ENCODE measurements around the gene ATP2B2.

Gene ATP2B2

DNA sequence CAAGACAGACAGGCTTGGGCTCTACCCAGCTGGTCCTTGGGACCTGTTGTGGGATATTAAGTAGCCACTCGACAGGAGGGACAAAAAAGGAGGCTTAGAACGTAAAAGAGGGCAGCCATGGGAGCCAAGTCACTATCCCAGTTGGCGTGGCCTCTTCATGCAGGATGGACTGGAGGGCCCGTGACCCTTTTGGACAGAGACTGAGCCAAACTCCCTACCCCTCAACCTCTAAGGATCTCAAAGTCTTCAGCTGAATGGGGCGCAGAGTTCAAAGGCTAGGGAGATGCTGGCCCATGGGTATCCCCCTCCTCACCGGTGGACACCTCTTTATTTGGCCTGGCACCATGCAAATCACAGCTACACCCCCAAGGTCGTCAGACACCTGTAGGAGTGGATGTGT, 126.6 kb downstream of the ATP2B2 start:
- no peak for DNase-seq

- no peak for DNase-seq
These were observed 127.1 kb downstream of the ATP2B2 start for GRCh38 chr3:10378246-10378645.

GRCh38 chr3:10377148-10377725, 128.1 kb downstream of the ATP2B2 start:
- no peak for DNase-seq

DNA sequence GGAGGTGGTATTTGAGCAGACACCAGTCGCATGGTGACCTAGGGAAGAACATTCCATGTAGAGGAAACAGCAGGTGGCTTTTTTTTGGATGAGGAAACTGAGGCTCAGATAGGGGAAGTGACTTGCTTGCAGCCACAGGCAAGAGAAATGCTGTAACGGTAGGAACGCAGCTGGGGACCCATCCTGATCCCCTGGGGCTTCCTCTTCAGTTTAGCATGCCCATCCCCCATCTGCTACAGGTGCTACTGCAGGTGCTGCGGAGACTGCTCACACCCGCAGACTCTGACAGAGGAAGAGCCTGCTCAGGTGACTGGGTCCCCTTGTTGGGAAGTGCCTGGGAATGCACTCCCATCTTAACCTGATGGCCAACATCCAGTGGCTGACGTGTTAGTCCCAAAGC, 129.0 kb downstream of the ATP2B2 start:
- no peak for DNase-seq

DNA sequence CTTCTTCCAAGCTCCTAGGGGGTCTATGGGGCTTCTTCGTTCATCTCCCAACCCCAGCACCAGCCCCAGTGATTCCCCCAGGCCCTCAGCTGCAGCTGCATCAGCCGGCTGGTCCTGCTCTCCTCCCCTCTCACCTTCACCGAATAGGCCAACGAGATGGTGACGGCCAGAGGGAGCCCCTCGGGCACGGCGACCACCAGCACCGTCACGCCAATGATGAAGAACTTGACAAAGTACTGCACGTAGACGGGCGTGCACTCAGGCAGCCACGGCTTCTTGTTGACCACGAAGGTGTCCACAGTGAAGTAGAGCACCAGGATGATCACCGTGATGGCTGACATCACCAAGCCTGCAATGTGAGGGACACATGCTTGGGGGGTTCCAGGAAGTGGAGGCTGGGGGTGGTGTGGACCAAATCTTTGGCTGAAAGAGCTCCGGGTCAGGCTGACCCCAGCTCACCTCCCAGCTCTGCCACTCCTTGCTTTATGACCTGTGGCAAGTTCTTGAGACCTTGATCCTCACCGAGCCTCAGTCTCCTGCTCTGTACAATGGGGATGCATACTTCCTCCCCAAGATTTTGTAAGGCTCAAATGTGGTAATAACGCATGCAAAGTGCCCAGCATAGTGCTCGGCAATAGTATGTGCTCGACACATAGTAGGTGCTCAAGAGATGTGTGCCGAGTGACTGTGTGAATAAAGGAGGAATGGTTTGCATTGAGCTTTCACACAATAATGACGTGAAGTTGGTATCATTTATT, 129.9 kb downstream of the ATP2B2 start:
- no peak for DNase-seq

DNA sequence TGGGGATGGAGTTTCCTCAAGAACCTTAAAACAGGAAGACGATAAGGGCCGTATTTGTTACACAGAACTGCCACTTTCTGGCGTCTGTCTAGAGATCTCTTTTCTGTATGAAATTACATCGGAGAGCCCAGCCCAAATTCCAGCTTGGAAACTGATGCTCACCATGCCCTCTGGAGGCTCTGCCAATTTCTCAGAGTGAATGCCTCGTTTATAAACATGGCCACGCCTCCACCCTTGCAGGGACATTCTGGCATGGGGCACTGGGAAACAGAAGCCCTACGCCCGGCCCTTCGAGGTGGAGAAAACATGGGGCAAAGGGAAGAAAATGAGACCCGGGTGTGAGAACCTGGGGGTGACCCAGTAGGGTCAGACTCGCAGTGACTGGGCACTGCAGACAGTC, 131.1 kb downstream of the ATP2B2 start:
- DNase-seq: no peak

DNA sequence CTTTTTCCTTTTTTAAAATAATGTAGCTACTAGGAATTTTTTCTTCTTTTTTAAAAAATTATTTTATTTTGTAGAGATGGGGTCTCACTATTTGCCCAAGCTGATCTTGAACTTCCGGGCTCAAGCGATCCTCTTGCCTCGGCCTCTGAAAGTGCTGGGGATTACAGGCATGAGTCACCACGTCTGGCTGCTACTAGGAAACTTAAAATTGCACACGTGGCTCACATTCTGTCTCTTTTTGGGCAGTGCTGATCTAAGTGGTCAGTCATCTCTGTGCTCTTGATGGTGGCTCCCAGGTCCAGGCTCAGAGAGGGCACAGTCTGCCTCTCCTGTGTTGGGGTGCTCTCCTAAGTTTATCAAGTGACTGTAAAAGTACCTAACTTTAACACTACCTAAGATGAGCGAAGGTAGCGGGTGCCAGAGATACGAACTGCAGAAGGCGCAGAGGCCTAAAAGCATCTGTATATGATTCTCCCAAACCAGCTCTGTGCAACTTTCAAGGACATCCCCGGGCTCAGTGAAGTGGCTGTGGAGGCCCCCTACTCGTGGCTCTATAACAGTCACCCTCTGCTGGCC, 131.6 kb downstream of the ATP2B2 start:
- no peak for DNase-seq

GRCh38 chr3:10371789-10372188, 133.6 kb downstream of the ATP2B2 start:
- no peak for DNase-seq

DNA sequence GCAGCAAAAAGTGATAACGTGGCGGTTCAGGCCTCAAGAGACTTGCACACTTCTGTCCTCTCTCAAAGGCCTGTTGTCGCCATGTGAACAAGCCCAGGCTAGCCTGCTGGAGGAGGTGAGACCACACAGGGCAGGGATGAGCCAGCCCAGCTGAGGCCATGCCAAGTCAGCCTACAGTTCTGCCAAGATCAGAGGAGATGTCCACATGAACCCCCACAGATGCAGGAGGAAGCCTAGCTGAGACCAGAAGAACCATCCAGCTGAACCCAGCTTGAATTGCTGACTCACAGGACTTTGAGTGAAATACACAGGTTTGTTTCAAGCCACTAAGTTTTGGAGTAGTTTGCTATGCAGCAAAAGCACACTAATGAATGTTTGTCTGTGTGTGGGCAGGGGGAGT, 134.2 kb downstream of the ATP2B2 start:
- no peak for DNase-seq

GRCh38 chr3:10370429-10370828, 135.0 kb downstream of the ATP2B2 start:
- DNase-seq: no peak

GRCh38 chr3:10368512-10368911, 136.9 kb downstream of the ATP2B2 start:
- no peak for DNase-seq

GRCh38 chr3:10367506-10367905, 137.9 kb downstream of the ATP2B2 start:
- no peak for DNase-seq

DNA sequence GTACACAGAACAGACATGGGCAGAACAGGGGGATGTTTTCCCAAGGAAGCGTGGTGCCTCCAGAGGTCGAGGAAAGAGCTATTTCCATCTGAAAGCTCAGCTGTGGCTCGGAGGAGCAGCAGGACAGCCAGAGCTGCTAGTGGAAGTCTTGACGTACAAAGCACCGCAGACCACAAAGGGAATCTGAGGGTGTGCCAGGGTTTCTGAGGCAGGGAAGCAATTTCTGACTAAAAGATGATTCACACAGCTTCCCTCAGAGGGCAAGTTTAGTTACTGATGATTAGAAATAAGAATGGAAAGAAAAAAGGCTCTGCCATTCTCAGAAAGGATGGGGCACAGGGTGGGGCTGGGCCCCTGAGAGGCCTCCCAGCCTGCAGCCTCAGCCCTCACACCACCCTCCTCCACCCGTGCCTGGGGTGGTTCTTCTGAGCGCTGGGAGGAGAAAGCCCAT, 138.7 kb downstream of the ATP2B2 start:
- DNase-seq: no peak

- DNase-seq: no peak
These were observed 139.6 kb downstream of the ATP2B2 start for GRCh38 chr3:10365791-10366190.

DNA sequence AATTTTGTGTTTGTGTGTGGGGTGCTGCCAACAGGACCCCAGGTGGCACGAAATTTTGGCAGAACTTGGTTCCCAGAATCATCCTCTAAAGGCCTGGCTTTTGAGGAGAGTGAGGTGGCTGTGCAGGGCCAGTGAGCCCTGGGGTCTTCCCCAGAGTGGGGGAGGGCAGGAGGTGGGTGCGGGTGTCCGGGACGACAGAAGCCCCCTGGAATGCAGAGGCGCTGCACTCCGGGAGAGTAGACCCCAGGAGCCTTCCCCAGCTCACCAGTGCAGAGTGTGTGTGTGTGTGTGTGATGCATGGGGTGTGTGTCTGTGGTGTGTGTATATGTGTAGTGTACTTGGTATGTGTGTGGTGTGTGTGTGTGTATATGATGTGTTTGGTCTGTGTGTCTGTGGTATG, 140.1 kb downstream of the ATP2B2 start:
- no peak for DNase-seq

- no peak for DNase-seq
These were observed 140.6 kb downstream of the ATP2B2 start for GRCh38 chr3:10364806-10365205.

DNA sequence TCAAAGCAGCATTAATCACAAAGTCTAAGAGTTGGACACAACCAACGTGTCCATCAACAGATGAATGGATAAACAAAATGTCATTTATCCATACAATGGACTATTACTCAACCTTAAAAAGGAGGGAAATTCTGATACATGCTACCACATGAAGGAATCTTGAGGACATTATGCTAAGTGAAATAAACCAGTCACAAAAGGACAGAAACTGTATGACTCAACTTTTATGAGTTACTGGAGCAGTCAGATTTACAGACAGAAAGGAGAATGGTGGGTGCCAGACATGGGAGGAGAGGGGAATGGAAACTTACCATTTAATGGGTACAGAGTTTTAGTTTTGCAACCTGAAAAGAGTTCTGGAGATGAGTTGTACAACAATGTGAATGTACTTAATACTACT, 141.5 kb downstream of the ATP2B2 start:
- DNase-seq: no peak

DNA sequence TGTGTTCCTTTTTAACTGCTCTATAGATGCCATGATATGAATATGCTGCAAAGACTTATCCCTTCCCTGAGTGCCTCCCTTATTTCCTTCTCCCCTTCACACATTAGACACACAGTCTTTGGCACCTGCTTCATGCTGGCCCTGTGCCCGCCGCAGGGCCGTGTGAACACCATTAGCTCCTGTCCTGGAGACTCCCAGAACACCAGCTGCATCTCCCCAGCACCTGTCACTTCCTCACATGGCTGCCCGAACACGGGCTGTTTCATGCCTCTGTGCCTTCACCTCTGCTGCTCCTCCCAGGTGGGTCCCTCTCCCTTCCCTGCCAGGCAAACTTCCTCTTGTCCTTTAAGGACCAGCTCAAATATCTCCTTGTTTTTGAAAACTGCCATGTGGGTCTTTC, 144.0 kb downstream of the ATP2B2 start:
- peak; percentile 95 for DNase-seq

DNA sequence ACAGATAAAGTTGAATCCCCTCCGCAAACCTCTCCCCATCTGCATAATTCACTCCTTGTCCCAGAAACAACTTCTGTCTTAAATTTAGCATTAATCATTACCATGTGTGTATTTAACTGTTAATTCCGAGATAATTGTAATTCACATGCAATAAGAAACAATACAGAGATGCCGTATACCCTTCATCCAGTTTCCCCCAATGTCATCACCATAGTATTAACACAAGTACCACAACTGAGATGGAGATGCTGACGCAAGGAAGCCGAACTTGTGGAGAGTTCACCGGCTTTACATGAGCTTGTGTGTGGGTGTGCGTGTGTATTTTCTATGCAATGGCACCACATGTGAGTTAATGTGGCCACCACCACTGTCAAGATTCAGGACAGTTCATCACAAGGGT, 144.9 kb downstream of the ATP2B2 start:
- no peak for DNase-seq

GRCh38 chr3:10359761-10360161, 145.6 kb downstream of the ATP2B2 start:
- DNase-seq: no peak

DNA sequence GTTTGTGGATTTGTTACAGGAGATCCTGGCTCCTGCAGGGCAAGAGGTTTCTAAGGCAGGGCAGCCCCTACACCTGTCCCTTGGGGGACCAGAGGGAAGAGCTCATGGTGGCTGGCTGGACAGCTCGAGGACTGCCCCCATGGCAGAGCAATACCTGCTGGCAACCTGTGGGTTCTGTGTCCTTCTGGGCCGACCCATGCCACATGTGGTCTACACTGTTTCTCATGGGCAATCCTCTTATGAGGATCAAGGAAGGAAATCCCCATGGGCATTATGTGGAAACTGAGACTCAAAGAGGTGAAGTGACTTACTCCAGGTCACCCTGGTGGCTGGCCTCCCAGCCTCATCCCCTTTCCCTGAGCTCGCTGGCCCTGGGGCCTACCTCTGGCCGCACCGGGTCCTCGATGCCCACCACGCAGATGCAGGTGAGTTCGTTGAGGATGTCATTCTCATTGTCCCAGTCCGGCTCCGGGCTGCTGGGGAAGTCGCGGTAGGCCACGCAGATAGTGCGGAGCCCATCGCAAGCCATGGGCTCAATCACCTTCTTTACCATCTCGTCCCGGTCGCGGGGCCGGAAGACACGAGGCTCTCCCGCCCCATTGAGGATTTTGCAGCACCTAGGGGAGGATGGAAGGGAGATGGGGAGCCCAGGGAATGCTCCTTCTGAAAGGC, 146.9 kb downstream of the ATP2B2 start:
- no peak for DNase-seq

- DNase-seq: no peak
These were observed 147.6 kb downstream of the ATP2B2 start for GRCh38 chr3:10357592-10358308.

DNA sequence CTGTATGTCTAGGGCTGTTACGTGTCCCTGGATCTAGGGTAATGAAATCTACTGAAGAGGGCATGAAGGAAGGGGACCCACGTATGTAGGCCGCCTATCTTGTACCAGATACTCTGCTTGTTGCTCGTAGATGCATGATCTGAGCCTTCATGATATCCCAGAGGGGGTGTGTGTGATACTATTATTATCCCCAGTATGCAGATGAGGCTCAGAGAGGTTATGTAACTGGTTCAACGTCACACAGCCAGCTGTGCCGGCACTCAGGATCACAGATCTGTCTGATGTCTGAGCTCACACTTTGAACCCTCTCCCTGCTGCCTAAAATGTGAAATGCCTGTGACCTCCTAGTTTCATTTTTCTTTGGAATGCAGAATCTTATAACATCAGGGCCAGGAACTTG, 148.3 kb downstream of the ATP2B2 start:
- DNase-seq: no peak
